WI38 (cell line): ENCODE measurements around the gene GRIK4.

ENCODE experiments used
- H3K4me3 ChIP-seq: 2 replicates; pipeline ENCODE4 v1.5.1; 2011; ENCODE audit warnings: low read depth, mild to moderate bottlenecking, control low read depth, low read length
- CTCF ChIP-seq: IDR thresholded peaks from 2 replicates; pipeline ENCODE4 v1.5.1; 2012; ENCODE audit warnings: low read depth, mild to moderate bottlenecking, control low read depth, low read length

The GRIK4 gene

GRCh38 chr11:120635136-120635810 is 123.7 kb downstream of the GRIK4 start:
- H3K4me3 ChIP-seq = no peak overlapping the region
- TF ChIP-seq CTCF = no peak

GRCh38 chr11:120637131-120637530 is 125.6 kb downstream of the GRIK4 start:
- no peak overlapping the region for H3K4me3 ChIP-seq
- TF ChIP-seq CTCF = no peak

GRCh38 chr11:120642196-120642894 is 130.8 kb downstream of the GRIK4 start:
- H3K4me3 ChIP-seq = no peak overlapping the region
- TF ChIP-seq CTCF = no peak

- TF ChIP-seq CTCF = no peak
- H3K4me3 ChIP-seq = no peak overlapping the region
Observed at GRCh38 chr11:120643284-120643683, 131.7 kb downstream of the GRIK4 start.

GRCh38 chr11:120645639-120646038 is 134.1 kb downstream of the GRIK4 start:
- TF ChIP-seq CTCF = no peak
- H3K4me3 ChIP-seq = no peak overlapping the region

- no peak for TF ChIP-seq CTCF
- no peak overlapping the region for H3K4me3 ChIP-seq
Observed at GRCh38 chr11:120646206-120646605, 134.7 kb downstream of the GRIK4 start.

- no peak for TF ChIP-seq CTCF
- H3K4me3 ChIP-seq = no peak overlapping the region
Observed at GRCh38 chr11:120647681-120648080, 136.1 kb downstream of the GRIK4 start.
